Hepatocyte (in vitro differentiated cells): ENCODE data around the gene MPND. TPM values are rescaled to one million over a fixed set of nuclear protein-coding genes. Genes with fewer than 3 reads are reported as not detected.

Experiments
- DNase-seq: peaks from one replicate; pipeline ENCODE4 v3.0.0-alpha.2; 2016; ENCODE audit warnings: low spot score
- H2AFZ ChIP-seq: fragments of 200-600 bp; sonication (generic); 2 replicates; pipeline ENCODE4 v1.6.0; 2016; ENCODE audit warnings: antibody characterized with exemption, mild to moderate bottlenecking
- H3K27ac ChIP-seq: fragments of 200-600 bp; sonication (generic); 2 replicates; pipeline ENCODE4 v1.5.1; 2016; ENCODE audit warnings: mild to moderate bottlenecking
- H3K27me3 ChIP-seq: fragments of 200-600 bp; sonication (generic); 2 replicates; pipeline ENCODE4 v1.6.1; 2016
- H3K36me3 ChIP-seq: fragments of 200-600 bp; sonication (generic); replicated peaks from 2 replicates; pipeline ENCODE4 v1.5.1; 2016; ENCODE audit warnings: low read depth; ENCODE audit not compliant: insufficient read depth
- H3K4me1 ChIP-seq: fragments of 200-600 bp; sonication (generic); 2 replicates; pipeline ENCODE4 v1.5.1; 2016; ENCODE audit warnings: mild to moderate bottlenecking, moderate library complexity; ENCODE audit not compliant: insufficient read depth
- H3K4me2 ChIP-seq: fragments of 200-600 bp; sonication (generic); 2 replicates; pipeline ENCODE4 v1.6.0; 2016
- H3K4me3 ChIP-seq: fragments of 200-600 bp; sonication (generic); 2 replicates; pipeline ENCODE4 v1.5.1; 2016; ENCODE audit warnings: mild to moderate bottlenecking
- H3K79me2 ChIP-seq: fragments of 200-600 bp; sonication (generic); 2 replicates; pipeline ENCODE4 v1.6.0; 2017; ENCODE audit warnings: mild to moderate bottlenecking
- H3K9me2 ChIP-seq: fragments of 200-600 bp; sonication (generic); replicated peaks from 2 replicates; pipeline ENCODE4 v1.6.0; 2017; ENCODE audit warnings: mild to moderate bottlenecking; ENCODE audit not compliant: insufficient read depth
- H3K9me3 ChIP-seq: fragments of 200-600 bp; sonication (generic); 2 replicates; pipeline ENCODE4 v1.5.1; 2016; ENCODE audit warnings: low read depth, mild to moderate bottlenecking
- H4K20me1 ChIP-seq: fragments of 200-600 bp; sonication (generic); 2 replicates; pipeline ENCODE4 v1.6.0; 2016; ENCODE audit warnings: mild to moderate bottlenecking; ENCODE audit not compliant: insufficient read depth, poor library complexity, severe bottlenecking
- EZH2 ChIP-seq: fragments of 200-600 bp; sonication (generic); IDR thresholded peaks from 2 replicates; pipeline ENCODE4 v1.6.1; 2016; ENCODE audit warnings: antibody characterized with exemption, mild to moderate bottlenecking, borderline replicate concordance
- EZH2phosphoT487 ChIP-seq: fragments of 200-600 bp; sonication (generic); IDR thresholded peaks from one replicate; pipeline ENCODE4 v1.6.1; 2018; ENCODE audit warnings: antibody characterized with exemption, mild to moderate bottlenecking, low read depth, moderate library complexity; ENCODE audit not compliant: unreplicated experiment, severe bottlenecking
- WGBS: methylation state at CpG from one replicate; pipeline ENCODE4 v1.1.6; 2016; ENCODE audit warnings: low lambda C conversion rate; ENCODE audit errors: missing lambda C conversion rate; 5-methylcytosine and 5-hydroxymethylcytosine counted together
- polyA plus RNA-seq: library from polyadenylated mRNA; unstranded; fragments of >200 nt; fragmentation: Nextera tagmentation; extraction: Ambion mirVana; gene quantifications from 2 replicates; pipeline ENCODE4 v1.2.1, GENCODE V29; 2016
- total RNA-seq: library from RNA; depleted of rRNA; stranded (reverse); fragments of >200 nt; gene quantifications from 2 replicates; pipeline ENCODE4 v1.2.3, GENCODE V29; 2014
- TF ChIP-seq, protein P1 (sequence below): fragments of 200-600 bp; sonication (generic); IDR thresholded peaks from 2 replicates; pipeline ENCODE4 v1.5.1; 2016; ENCODE audit warnings: antibody characterized with exemption, mild to moderate bottlenecking; ENCODE audit not compliant: poor library complexity

MPND gene
- total and polyA plus RNA-seq, 2 experiments from 2014 or later, result 16.6 to 21.9 TPM

- Histone ChIP-seq H3K79me2 (peaks cover 96% of the 10 kb centered on the region), H4K20me1 (peaks cover 51% of the 10 kb centered on the region), H3K4me2 (no peak overlapping the region), H3K9me2 (no peaks in the 10 kb centered on the region), H3K4me3 (no peak overlapping the region), H3K4me1 (peaks cover 64% of the 10 kb centered on the region), H3K9me3 (no peaks in the 10 kb centered on the region), H3K27me3 (no peaks in the 10 kb centered on the region), H3K27ac (peak overlapping the region; percentile 98), H3K36me3 (no peaks in the 10 kb centered on the region), H2AFZ (no peak overlapping the region)
- TF ChIP-seq, protein P1, sequence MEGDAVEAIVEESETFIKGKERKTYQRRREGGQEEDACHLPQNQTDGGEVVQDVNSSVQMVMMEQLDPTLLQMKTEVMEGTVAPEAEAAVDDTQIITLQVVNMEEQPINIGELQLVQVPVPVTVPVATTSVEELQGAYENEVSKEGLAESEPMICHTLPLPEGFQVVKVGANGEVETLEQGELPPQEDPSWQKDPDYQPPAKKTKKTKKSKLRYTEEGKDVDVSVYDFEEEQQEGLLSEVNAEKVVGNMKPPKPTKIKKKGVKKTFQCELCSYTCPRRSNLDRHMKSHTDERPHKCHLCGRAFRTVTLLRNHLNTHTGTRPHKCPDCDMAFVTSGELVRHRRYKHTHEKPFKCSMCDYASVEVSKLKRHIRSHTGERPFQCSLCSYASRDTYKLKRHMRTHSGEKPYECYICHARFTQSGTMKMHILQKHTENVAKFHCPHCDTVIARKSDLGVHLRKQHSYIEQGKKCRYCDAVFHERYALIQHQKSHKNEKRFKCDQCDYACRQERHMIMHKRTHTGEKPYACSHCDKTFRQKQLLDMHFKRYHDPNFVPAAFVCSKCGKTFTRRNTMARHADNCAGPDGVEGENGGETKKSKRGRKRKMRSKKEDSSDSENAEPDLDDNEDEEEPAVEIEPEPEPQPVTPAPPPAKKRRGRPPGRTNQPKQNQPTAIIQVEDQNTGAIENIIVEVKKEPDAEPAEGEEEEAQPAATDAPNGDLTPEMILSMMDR, result no peak
- TF ChIP-seq EZH2phosphoT487, result no peak
- no peak for TF ChIP-seq EZH2
- no peak for DNase-seq
- 95% methylated on average over 9 of the region's 9 CpGs for WGBS
Measured at GRCh38 chr19:4389064-4389375, 45.7 kb downstream of the MPND start.

- no peaks in the 10 kb centered on the region for H3K9me2 ChIP-seq
- peaks cover 96% of the 10 kb centered on the region for H3K79me2 ChIP-seq
- peak overlapping the region; percentile 75 for H3K4me2 ChIP-seq
- peak overlapping the region; percentile 98 for H3K27ac ChIP-seq
- H4K20me1 ChIP-seq, result peaks cover 53% of the 10 kb centered on the region
- no peak overlapping the region for H2AFZ ChIP-seq
- H3K4me1 ChIP-seq, result peaks cover 70% of the 10 kb centered on the region
- DNase-seq, result no peak
- TF ChIP-seq, protein P1, result no peak
- no peak for TF ChIP-seq EZH2phosphoT487
- no peak for TF ChIP-seq EZH2
- no peaks in the 10 kb centered on the region for H3K36me3 ChIP-seq
- no peaks in the 10 kb centered on the region for H3K9me3 ChIP-seq
- WGBS, result 78% methylated on average over 17 of the region's 17 CpGs
- no peak overlapping the region for H3K4me3 ChIP-seq
- H3K27me3 ChIP-seq, result no peaks in the 10 kb centered on the region
Measured at GRCh38 chr19:4389511-4390016, 46.2 kb downstream of the MPND start.

DNA sequence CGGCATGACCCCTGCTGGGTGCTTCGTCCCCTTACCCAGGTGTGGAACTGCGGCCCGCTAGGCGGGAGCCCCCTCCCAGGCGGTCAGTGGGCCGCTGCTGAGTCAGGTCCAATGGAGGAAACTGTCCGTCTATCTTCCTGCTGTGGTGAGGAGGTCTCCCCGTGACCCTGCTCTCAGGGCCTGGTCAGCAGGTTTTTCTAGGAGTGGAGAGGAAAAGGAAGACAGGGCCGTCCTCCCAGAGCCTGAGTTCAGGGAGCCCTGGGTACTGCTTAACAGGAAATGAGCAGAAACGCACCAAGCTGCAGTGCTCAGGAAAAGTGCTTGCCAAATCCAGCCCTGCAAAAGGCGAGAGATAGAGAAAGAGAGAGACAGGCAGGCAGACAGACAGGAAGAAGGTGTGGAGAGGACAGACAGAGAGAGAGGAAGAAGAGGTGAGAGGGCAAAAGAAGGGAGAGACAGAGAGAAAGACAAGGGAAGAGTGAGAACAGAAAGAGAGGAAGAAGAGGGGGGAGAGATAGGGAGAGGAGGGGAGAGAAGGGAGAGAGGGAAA is 46.7 kb downstream of the MPND start:
- Histone ChIP-seq H3K4me1 (peaks cover 75% of the 10 kb centered on the region), H3K79me2 (peaks cover 96% of the 10 kb centered on the region), H3K9me3 (no peaks in the 10 kb centered on the region), H3K4me3 (no peak overlapping the region), H3K9me2 (no peaks in the 10 kb centered on the region), H3K27ac (peak overlapping the region; percentile 98), H2AFZ (no peak overlapping the region), H4K20me1 (peaks cover 59% of the 10 kb centered on the region), H3K27me3 (no peaks in the 10 kb centered on the region), H3K4me2 (peak overlapping the region; percentile 75), H3K36me3 (no peaks in the 10 kb centered on the region)
- TF ChIP-seq EZH2phosphoT487 (no peak), EZH2 (no peak)
- TF ChIP-seq, protein P1, result no peak
- 67% methylated on average over 12 of the region's 12 CpGs for WGBS
- no peak for DNase-seq
